Measurements from ENCODE around the gene SLX4.

Gene SLX4

DNA sequence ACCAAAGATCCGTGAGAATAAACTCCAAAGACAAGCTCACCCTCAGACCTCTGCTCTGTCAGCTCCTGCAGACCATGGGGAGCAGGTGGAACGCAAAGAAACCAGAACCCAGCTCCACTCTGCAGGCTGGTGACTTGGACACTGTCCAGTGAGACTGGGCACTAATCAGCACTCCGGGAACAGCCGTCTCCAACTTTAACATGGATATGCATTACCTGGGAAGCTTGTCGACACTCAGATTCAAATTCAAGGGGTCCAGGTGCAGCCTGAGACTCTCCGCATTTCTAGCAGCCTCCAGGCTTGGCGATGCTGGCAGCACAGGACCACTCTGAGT lies 9.1 kb downstream of the SLX4 start:
- DNase-seq (ENCODE audit: insufficient read length, low spot score) (no peak), FAIRE-seq (no peak)

DNA sequence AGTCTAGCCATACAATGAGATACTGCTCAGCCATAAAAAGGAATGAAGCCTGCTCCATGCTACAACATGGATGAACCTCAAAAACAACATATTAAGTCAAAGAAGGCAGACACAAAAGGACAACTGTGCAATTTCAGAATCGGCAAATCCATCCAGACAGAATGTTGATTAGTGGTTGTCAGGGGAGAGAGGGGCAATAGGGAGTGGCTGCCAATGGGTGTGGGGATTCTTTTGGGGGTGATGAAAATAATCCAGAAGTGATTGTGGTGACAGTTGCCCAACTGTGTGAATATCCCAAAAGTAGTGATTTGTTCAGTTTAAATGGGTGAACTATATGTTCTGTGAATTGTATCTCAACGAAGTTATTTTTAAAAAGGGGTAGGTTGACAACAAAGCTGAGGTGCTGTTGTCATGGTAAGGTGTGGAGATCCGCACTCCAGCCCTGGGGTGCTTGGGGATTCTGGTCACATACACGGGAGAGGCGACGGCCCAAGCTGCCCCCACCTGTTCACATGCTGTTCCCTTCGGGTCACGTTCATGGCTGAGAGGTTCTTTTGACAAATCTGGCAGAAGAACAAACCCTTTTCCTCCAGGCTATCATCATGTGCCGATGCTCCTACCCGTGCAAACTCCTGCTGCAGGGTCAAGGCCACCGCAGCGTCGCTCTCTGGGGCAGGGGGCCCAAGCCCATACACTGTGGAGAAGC lies 9.6 kb downstream of the SLX4 start:
- FAIRE-seq (no peak), DNase-seq (ENCODE audit: insufficient read length, low spot score) (no peak)

DNA sequence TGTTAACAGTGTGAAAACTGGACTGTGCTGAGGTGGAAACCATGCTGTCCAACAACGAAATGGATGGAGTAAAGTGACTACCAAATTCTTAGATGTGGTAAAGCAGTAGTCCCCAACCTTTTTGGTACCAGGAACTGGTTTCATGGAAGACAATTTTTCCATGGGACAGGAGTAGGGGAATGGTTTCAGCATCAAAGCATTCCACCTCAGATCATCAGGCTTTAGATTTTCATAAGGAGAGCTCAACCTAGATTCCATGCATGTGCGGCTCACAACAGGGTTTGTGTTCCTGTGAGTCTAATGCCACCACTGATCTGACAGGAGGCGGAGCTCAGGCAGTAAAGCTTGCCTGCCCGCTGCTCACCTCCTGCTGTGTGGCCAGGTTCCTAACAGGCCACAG lies 11.5 kb downstream of the SLX4 start:
- DNase-seq (ENCODE audit: insufficient read length, low spot score) (no peak), FAIRE-seq (no peak)

DNA sequence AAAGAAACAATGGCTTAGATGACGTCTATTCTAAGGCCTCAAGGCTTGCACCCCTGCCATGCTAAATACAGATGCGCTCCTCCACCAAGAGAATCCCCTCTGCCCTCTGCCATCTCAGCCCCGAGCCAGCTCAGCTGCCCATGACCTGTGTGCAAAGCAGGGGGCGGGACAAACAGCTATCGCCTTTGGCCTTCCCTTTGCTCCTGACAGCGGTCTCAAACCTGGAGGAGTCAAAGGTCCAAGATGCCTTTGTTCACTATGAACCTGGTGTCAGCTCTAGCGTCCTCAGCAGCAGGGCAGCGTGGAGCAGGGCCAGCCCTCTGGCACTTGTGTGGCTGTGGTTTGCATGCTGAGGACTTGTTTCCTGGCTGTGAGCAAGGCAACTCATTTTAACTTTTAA lies 12.3 kb downstream of the SLX4 start:
- FAIRE-seq (no peak), DNase-seq (ENCODE audit: insufficient read length, low spot score) (no peak)

DNA sequence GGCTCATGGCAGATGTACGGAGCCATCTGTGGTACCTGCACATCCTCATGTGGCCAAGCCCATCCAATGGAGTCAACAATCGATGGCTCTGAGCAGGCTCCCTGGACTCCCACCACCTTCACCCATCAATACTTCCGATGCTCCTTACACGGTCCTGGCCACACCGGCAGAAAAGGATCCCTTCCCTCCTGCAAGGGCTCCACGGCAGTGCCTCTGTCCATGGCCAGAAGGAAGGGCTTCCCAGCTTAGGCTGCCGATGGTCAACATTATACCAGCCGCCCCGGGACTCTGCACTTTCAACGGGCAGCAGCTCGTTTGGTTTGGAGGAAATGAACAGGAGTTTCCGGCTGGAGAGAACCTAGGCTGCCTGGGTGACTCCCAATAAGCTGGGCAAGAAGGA lies 13.2 kb downstream of the SLX4 start:
- FAIRE-seq: no peak

DNA sequence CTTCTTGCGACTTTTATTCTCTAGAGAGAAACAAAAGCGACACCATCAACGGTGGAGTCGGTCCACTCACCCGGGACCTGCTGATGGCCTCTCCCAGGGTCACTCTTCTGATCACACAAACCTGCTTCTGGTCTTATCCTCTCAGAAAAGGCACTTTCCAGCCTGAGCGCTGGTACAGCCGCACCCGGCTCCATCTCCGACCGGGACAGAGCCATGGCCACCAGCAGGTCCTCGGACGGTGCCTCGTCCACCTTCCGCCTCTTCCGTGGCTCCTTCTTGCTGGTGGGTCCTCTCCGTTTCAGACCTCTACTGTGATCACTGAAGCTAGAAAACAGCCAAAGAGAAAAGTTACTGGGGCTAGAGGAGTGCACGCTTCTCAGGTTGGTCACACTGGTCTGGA lies 13.7 kb downstream of the SLX4 start:
- FAIRE-seq: no peak
- no peak for DNase-seq (ENCODE audit: insufficient read length, low spot score)

More for the DNA sequence above, 13.2 kb downstream of the SLX4 start:
- DNase-seq (ENCODE audit: insufficient read length, low spot score): no peak

DNA sequence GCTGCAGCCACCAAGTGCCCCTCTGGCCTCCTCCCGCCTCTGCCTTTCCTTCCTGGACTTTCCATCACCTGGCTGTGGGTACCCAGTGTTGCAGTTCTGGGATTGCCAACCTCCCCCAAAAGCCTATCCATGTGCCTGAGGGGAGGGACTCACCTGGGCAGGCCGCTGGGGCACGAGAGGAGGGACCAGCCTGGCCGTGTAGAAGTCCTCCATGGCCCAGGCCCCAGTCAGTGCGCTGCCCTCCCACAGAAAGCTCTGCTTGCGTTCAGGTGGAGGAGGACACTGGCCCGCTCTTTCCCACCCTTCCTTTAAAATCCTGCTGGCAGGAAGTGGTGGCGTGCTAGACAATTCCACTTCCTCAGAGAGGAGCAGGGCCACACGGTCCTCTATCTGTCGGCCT lies 14.2 kb downstream of the SLX4 start:
- no peak for FAIRE-seq

DNA sequence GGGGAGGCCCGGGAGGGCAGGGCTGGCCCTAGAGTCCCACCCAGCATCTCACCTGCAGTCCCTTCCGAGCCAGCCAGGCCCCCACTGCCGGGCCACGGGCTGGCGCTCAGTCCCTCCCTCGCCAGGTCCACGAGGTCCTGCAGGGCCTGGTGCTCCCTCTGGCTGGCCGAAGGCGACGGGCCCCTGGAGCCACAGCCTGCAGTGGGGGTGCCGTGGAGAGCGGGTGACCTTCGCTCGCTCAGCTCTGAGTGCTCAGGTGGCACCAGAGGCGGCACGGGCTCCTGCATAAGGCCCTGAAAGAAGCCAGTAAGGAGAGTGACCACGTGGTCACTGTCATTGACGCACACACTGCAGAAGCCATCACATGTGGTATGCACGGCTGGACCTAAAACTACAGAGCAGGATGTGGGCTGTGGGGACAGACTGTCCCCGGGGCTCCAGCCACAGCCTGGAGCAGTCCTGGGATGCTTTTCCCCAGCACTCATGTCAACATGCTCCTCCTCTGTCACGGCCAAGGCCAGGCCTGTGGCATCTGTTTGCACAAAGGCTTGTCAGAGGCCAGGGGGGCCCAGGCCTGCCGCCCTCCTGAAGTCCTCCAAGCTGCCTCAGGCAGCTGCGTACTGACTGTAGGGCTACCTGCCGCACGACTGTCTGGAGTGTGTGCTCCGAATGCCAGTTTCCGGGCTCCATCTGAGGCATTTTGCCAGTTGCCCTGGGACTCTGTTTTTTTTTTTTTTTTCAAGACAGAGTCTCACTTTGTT lies 15.1 kb downstream of the SLX4 start:
- DNase-seq (ENCODE audit: insufficient read length, low spot score): no peak
- FAIRE-seq: no peak

More for the DNA sequence above, 14.2 kb downstream of the SLX4 start:
- DNase-seq (ENCODE audit: insufficient read length, low spot score): no peak

DNA sequence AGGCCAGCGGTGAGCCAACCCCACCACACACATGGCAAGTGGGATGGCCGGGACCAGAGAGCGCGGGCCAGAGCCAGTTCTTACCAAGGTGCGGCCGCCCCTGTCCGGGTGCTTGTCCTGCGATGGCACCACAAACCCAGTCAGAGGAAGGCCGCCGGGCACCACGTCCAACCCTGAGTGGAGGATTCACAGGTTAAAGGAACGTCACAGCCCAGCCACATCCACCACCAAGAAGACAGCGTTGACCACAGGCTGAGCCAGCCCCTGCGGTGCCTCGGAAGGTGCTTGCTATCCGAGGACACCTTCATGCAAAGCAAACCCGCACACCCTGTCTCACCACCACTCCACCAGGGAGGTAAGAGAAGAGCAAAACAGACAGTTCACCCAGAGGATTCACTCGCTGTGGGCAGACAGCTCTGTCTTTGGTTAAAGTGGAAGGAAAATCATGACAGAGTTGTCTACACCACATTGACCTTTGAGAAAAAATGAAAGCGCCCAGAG lies 15.8 kb downstream of the SLX4 start:
- FAIRE-seq: no peak

DNA sequence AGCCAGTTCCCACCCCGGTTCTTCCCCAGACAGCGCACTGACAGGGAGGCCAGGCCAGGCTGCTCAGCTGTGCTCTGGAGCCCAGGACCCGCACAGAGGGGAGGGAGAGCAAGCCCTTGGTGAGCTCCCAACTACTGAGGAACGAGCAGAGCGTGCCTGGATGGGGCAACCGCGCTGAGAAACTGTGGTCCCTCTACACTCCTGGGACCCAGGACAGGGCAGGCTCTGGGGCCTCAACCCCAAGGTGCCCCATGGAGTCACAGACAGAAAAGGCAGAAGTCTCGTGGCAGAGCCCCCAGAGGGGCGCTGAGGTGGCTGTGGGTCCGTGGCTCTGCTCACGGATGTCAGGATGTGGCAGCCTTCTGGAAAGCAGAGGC lies 16.3 kb downstream of the SLX4 start:
- no peak for DNase-seq (ENCODE audit: insufficient read length, low spot score)
- no peak for FAIRE-seq

More for the DNA sequence above, 15.8 kb downstream of the SLX4 start:
- no peak for DNase-seq (ENCODE audit: insufficient read length, low spot score)

DNA sequence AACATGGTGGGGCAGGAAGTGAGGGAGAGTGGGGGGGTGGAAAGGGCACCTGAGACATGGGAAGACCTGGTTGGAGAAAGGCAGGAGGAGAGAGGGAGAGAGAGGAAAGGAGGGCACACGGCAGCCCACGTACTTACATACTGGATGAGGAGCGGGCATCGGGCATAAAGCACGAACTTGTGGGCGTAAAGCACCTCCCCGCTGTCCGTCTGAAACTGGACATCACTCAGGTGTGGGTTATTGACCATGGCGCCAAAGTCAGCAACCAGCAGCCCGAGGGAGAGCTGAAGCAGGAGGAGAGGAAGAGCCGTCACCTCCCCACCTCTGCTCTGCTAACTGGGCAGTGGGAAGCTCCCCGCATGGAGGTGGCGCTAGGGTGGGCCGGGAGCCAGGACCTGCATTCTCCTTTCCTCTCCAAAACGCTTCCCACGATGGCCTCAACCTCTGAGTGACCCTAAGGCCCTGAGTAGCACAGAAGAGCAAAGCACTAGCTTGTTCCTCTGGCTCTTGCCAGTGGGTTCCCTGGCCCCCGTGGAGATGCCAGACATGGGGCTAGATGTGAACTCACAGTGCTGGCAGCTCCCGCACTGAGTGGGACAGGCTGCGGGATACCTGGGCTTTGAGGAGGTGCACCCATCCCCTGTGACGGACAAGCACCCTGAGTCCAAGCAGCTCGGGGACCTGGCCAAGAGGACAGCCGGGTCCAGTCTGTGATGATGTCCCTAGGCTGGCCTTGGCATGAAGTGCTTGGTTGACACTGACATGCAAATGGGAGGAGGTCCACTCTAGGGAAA lies 16.9 kb downstream of the SLX4 start:
- DNase-seq (ENCODE audit: insufficient read length, low spot score) (no peak), FAIRE-seq (no peak)

DNA sequence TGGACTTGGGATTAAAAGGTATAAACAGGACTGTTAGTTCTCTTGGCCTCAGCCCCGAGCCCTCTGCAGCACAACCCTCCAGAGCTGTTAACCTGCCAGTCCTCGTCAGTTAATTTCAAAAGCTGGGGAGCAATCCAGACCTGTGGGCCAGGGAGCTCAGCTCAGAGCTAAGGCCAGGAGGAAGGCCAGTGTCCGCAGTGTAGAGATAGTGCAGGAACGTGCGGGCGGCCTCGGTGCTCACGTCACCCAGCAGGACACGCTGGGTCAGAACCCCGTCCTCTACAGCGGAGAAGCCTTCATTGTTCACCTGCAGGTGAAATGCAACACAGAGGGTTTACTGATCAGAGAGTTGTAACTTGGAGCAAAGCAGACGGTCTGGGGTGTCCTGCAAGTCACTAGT lies 18.8 kb downstream of the SLX4 start:
- no peak for DNase-seq (ENCODE audit: insufficient read length, low spot score)
- no peak for FAIRE-seq

DNA sequence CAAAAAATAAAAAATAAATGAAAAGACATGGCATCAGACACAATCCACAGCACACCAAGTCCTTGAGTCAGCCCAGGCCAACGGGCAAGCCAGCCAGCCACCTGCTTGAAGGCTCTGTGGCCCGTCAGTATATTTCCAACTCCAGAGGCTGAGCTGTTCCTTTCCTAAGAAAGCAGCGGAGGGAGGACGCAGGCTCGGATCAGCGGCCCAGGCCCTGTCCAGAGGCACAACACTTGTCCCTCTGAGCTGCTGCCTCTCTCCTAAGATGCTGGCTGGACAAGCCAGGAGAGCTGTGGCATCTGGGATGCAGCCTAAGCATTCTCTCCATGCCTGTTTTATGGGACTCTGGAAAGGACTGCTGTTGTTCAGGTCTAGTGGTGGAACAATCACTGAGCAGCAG lies 19.4 kb downstream of the SLX4 start:
- FAIRE-seq: no peak
- DNase-seq (ENCODE audit: insufficient read length, low spot score): no peak

DNA sequence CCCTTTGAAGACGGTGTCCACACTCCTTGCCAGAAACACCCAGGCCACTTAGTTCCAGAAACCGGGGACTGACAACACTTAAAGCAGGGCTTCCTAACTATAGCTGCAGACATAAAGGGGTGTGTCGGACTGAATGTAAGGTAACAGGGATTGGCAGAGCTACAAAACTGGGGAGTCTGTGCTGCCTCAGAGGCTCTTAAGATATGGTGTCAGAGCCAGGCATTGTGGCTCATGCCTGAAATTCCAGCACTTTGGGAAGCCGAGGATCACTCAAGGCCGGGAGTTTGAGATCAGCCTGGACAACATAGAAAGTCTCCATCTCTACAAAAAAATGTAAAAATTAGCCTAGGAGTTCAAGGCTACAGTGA lies 20.0 kb downstream of the SLX4 start:
- no peak for DNase-seq (ENCODE audit: insufficient read length, low spot score)
- FAIRE-seq: no peak

DNA sequence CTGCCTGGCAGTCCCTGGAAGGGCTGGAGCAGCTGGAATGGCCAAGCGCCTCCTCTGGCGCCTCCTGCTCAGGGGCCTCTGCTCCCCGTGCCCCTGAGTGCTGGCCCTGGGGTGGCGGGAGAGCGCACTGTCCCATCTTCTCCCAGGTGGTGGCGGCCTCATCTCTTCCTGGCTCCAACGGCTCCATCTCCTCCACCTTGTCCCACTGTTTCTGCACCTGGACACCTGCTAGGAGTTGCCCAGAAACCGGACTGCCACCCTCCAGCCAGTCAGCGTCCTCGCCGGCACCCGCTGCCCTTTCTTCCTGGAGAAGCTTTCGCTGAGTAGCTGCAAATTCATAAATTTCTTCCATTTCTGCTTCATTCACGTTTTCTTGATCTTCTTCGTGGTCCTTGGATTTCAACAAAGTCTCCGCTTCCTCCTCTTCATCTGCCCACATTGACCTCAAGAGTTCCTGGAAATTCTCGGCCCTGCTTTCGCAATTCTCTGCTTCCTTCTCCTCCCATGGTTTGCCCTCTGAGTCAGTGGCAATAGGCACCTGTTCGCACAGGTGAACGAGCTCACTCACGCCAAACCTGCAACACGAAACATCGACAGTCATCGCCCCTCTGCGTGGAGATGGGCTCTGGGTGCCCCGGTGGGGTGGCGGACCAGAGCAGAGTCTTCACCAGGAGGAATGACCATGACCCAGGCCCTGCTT lies 20.5 kb downstream of the SLX4 start:
- no peak for DNase-seq (ENCODE audit: insufficient read length, low spot score)
- no peak for FAIRE-seq

DNA sequence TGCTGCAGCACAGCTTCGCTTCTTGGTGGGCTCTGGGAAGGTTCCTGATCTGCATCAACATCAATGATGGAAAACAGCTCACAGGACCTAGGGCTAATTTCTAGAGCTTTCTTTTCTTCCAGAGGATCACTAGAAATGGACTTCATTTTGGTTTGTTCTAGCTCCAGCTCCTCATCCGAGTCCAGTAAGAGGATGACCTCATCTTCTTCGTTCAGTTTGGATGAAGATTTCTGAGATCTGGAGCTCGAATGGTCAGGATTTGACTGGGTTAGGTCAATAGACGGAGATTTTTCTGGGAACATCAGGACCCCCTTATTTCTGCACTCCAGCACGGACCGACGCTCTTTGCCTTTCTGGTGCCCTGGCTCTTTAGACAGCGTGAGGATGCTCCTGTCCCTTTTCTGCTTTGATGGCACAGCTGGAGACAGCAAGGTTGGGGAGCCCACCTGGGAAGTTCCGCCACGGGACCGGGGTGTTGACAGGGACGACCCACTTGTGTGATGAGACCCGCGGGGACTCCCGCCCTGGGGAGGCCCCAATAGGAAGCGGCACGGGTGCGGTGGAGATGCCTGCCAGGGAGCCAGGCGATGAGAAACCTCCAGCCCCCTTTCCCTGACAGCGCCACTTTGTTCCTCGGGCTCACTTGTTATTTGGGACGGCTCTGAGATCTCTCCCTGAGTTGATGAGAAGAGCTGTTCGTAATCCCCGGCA lies 21.3 kb downstream of the SLX4 start:
- FAIRE-seq: no peak
- DNase-seq (ENCODE audit: insufficient read length, low spot score): no peak

DNA sequence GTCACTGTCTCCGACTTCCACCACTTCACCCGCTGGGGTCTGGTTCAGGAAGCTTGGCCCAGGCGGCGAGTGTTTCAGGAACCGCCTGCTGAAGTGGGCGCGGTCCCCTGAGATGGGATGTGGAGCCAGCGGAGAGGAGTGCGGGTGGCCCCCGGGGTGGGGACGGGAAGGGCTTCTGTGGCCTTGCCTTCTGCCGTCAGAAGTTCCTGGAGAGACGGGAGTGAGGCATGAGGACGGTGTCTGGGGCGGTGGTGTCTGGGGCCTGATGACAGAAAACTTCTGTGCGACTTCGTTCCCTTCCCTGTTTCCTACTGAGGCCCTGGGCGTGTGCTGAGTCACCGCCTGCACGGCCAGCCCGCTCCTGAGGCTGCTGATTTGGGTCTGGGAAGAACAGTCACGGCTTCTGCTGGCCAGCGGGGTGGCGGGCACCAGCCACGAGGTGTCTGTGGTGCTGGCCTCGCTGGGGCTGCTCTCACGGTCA lies 21.9 kb downstream of the SLX4 start:
- DNase-seq (ENCODE audit: insufficient read length, low spot score) (no peak), FAIRE-seq (no peak)

DNA sequence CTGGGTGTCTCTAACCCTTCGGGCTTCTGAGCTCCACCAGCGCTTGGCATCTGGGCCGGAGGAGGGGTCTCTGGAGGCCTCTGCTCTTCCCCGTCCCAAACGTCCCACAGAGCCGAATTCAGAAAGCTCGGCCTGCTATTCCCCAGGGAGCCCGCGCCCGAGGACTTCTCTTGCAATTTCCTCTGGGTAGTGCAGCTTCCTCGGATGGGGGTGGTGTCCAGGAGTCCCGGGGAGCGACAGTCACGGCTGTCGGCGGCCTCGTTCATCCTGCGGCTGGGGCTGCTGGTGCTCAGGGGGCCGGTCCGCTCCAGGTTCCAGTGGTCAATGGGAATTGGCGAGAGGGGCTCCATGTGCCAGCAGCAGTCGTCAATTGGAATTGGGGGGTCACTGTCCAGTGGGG lies 22.4 kb downstream of the SLX4 start:
- no peak for FAIRE-seq
- DNase-seq (ENCODE audit: insufficient read length, low spot score): no peak

DNA sequence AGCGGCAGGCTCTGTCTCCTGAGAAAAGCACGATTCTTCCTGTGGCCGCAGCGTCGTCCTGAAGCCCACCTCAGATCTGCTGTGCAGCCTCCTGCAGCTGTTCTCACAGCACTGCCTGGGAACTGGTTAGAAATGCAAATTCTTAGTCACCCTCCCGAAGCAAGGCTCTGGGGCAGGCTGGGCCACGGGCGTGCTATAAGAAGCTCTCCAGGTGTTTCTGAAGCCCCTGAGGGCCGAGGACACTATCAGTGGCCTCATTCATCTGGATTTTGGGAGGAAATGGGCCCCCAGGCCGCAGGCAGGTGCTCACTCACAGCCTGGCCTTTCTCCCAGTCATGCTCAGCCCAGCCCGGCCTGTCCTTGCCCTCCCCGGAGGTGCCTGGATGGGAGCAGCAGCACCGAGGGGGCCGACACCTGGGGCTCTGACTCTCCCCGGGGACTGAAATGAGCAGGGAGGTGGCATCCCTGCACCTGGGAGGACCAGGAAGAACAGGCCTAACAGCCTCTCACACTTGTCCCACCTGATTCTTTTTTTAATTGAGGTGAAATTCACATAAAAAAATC lies 23.8 kb downstream of the SLX4 start:
- no peak for FAIRE-seq
- DNase-seq (ENCODE audit: insufficient read length, low spot score): no peak

DNA sequence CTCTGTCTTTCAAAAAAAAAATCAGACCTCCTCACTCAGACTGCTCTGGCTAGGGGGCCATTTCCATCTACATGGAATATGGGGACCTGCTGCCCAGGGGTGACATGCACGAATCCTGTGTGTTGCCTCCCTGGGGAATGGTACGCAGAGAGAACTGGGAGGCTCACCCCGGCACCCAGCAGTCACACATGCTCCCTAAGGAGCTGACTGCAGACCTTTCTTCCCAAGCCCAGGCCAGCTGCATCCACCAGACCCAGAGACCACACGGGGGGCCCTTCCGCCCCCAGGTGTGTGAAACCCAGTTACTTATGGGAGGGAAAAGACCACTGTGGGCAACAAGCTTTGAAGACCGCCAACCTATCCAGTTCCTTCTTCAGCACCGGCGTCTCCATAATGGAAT lies 27.0 kb downstream of the SLX4 start:
- no peak for FAIRE-seq
- DNase-seq (ENCODE audit: insufficient read length, low spot score): no peak

All from HTR-8/SVneo (cell line).